Loucy (cell line): ENCODE measurements around the gene VRK2.

Experiments
- H2AFZ ChIP-seq: fragments of 200-600 bp; sonication (generic); 2 replicates; pipeline ENCODE4 v1.6.0; 2016; ENCODE audit warnings: antibody characterized with exemption, mild to moderate bottlenecking, low read length, moderate library complexity
- H3F3A ChIP-seq: fragments of 200-600 bp; 2 replicates; pipeline ENCODE4 v1.6.0; 2016; ENCODE audit warnings: antibody characterized with exemption, low read depth, mild to moderate bottlenecking
- H3K27me3 ChIP-seq: fragments of 200-600 bp; sonication (generic); 2 replicates; pipeline ENCODE4 v1.6.1; 2014; ENCODE audit warnings: low read length, mild to moderate bottlenecking; ENCODE audit not compliant: insufficient read depth, poor library complexity, severe bottlenecking
- H3K36me3 ChIP-seq: fragments of 200-600 bp; sonication (generic); 2 replicates; pipeline ENCODE4 v1.6.1; 2016; ENCODE audit warnings: low read length; ENCODE audit not compliant: insufficient read depth
- H3K4me1 ChIP-seq: fragments of 200-600 bp; sonication (generic); 2 replicates; pipeline ENCODE4 v1.5.1; 2014; ENCODE audit warnings: low read length, mild to moderate bottlenecking; ENCODE audit not compliant: insufficient read depth, poor library complexity, severe bottlenecking
- H3K4me2 ChIP-seq: fragments of 200-600 bp; sonication (generic); 2 replicates; pipeline ENCODE4 v1.6.0; 2014; ENCODE audit warnings: antibody characterized with exemption, low read length, low read depth, mild to moderate bottlenecking; ENCODE audit not compliant: poor library complexity, severe bottlenecking
- H3K4me3 ChIP-seq: fragments of 200-600 bp; sonication (generic); 2 replicates; pipeline ENCODE4 v1.5.1; 2014; ENCODE audit warnings: low read length, mild to moderate bottlenecking, mixed read lengths; ENCODE audit not compliant: poor library complexity, severe bottlenecking
- H3K79me2 ChIP-seq: fragments of 200-600 bp; sonication (generic); 2 replicates; pipeline ENCODE4 v1.6.1; 2014; ENCODE audit warnings: low read length; ENCODE audit not compliant: insufficient read depth
- H3K9ac ChIP-seq: fragments of 200-600 bp; sonication (generic); 2 replicates; pipeline ENCODE4 v1.6.0; 2014; ENCODE audit warnings: mild to moderate bottlenecking, low read depth, low read length, moderate library complexity; ENCODE audit not compliant: poor library complexity, severe bottlenecking
- H3K9me2 ChIP-seq: fragments of 200-600 bp; sonication (generic); replicated peaks from 2 replicates; pipeline ENCODE4 v1.6.1; 2016; ENCODE audit warnings: low read depth, low read length, mixed read lengths
- H3K9me3 ChIP-seq: fragments of 200-600 bp; sonication (generic); 2 replicates; pipeline ENCODE4 v1.6.1; 2014; ENCODE audit warnings: mild to moderate bottlenecking, antibody characterized with exemption, low read length, low read depth; ENCODE audit not compliant: insufficient read depth
- H4K20me1 ChIP-seq: fragments of 200-600 bp; sonication (generic); 2 replicates; pipeline ENCODE4 v1.6.0; 2014; ENCODE audit warnings: antibody characterized with exemption, low read length, mild to moderate bottlenecking; ENCODE audit not compliant: insufficient read depth, poor library complexity, severe bottlenecking
- EZH2phosphoT487 ChIP-seq: fragments of 200-600 bp; IDR thresholded peaks from 2 replicates; pipeline ENCODE4 v1.6.1; 2018; ENCODE audit warnings: antibody characterized with exemption, mild to moderate bottlenecking, moderate library complexity, borderline replicate concordance
- TF ChIP-seq, protein P1 (sequence below): fragments of 200-600 bp; sonication (generic); conservative IDR thresholded peaks from 2 replicates; pipeline ENCODE4 v1.5.1; 2014; ENCODE audit warnings: mild to moderate bottlenecking, antibody characterized with exemption, low read length

VRK2 gene

DNA sequence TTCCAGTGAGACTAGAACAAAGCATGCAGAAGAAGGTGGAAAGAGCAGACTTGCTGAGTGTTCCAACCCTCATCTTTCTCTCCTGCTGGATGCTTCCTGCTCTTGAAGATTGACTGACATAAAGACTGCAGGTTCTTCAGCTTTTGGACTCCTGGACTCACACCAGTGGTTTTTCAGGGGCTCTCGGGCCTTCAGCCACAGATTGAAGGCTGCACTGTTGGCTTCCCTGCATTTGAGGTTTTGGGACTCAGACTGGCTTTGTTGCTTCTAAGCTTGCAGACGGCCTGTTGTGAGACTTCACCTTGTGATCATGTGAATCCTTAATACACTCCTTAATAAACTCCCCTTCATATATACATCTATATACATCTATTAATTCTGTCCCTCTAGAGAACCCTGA lies 20.4 kb downstream of the VRK2 start:
- H3F3A ChIP-seq: no peaks in the 10 kb centered on the region
- no peak overlapping the region for H3K9ac ChIP-seq
- H2AFZ ChIP-seq: no peak overlapping the region
- H3K27me3 ChIP-seq: no peaks in the 10 kb centered on the region
- no peak for TF ChIP-seq EZH2phosphoT487
- TF ChIP-seq, protein P1, sequence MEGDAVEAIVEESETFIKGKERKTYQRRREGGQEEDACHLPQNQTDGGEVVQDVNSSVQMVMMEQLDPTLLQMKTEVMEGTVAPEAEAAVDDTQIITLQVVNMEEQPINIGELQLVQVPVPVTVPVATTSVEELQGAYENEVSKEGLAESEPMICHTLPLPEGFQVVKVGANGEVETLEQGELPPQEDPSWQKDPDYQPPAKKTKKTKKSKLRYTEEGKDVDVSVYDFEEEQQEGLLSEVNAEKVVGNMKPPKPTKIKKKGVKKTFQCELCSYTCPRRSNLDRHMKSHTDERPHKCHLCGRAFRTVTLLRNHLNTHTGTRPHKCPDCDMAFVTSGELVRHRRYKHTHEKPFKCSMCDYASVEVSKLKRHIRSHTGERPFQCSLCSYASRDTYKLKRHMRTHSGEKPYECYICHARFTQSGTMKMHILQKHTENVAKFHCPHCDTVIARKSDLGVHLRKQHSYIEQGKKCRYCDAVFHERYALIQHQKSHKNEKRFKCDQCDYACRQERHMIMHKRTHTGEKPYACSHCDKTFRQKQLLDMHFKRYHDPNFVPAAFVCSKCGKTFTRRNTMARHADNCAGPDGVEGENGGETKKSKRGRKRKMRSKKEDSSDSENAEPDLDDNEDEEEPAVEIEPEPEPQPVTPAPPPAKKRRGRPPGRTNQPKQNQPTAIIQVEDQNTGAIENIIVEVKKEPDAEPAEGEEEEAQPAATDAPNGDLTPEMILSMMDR: no peak
- peaks cover 9% of the 10 kb centered on the region for H3K4me1 ChIP-seq
- no peaks in the 10 kb centered on the region for H4K20me1 ChIP-seq
- no peaks in the 10 kb centered on the region for H3K9me3 ChIP-seq
- H3K9me2 ChIP-seq: no peaks in the 10 kb centered on the region
- no peaks in the 10 kb centered on the region for H3K79me2 ChIP-seq
- H3K4me2 ChIP-seq: no peak overlapping the region
- H3K36me3 ChIP-seq: no peaks in the 10 kb centered on the region
- H3K4me3 ChIP-seq: no peak overlapping the region

DNA sequence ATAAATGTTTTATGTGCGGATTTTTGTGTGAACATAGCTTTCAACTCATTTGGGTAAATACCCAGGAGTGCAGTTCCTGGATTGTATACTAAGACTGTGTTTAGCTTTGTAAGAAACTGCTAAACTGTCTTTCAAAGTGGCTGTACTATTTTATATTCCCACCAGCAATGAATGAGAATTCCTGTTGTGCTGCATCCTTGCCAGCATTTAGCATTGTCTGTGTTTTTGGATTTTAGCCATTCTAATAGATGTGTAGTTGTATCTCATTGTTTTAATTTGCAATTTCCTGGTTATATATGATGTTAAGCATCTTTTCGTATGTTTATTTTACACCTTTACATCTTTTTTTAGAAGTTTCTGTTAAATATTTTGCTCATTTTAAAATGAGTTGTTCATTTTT lies 24.2 kb downstream of the VRK2 start:
- no peaks in the 10 kb centered on the region for H3K4me1 ChIP-seq
- TF ChIP-seq EZH2phosphoT487: no peak
- TF ChIP-seq, protein P1: no peak
- H3K4me2 ChIP-seq: no peak overlapping the region
- H3K4me3 ChIP-seq: no peak overlapping the region
- H4K20me1 ChIP-seq: no peaks in the 10 kb centered on the region
- H3K79me2 ChIP-seq: peaks cover 11% of the 10 kb centered on the region; the same call in 1 of the 2 replicates
- no peaks in the 10 kb centered on the region for H3F3A ChIP-seq
- H2AFZ ChIP-seq: no peak overlapping the region
- H3K9me3 ChIP-seq: no peaks in the 10 kb centered on the region
- no peak overlapping the region for H3K9ac ChIP-seq
- no peaks in the 10 kb centered on the region for H3K36me3 ChIP-seq
- no peaks in the 10 kb centered on the region for H3K9me2 ChIP-seq
- no peaks in the 10 kb centered on the region for H3K27me3 ChIP-seq

DNA sequence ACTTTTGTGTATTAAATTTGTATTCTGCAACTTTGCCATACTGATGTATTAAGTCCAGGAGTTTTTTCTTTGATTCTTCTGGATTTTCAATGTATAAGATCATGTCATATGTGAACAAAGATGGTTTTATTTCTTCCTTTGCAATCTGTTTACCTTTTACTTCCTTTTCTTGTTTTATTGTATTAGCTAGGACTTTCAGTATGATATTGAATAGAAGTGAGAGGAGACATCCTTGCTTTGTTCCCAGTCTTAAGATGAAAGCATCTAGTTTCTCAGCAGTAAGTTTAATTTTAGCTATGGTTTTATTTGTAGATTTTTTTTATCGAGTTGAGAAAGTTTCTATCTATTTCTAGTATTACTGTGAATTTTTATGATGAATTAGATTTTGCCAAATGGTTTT lies 25.5 kb downstream of the VRK2 start:
- H3K4me1 ChIP-seq: no peaks in the 10 kb centered on the region
- no peak overlapping the region for H3K4me2 ChIP-seq
- no peaks in the 10 kb centered on the region for H3K9me2 ChIP-seq
- no peaks in the 10 kb centered on the region for H3K9me3 ChIP-seq
- TF ChIP-seq, protein P1: no peak
- no peak for TF ChIP-seq EZH2phosphoT487
- H3K79me2 ChIP-seq: peaks cover 11% of the 10 kb centered on the region; the same call in 1 of the 2 replicates
- H4K20me1 ChIP-seq: no peaks in the 10 kb centered on the region
- H2AFZ ChIP-seq: no peak overlapping the region
- no peaks in the 10 kb centered on the region for H3K27me3 ChIP-seq
- no peak overlapping the region for H3K4me3 ChIP-seq
- H3F3A ChIP-seq: no peaks in the 10 kb centered on the region
- H3K9ac ChIP-seq: no peak overlapping the region
- H3K36me3 ChIP-seq: no peaks in the 10 kb centered on the region
